ENCODE measurements around the gene CFDP1. TPM values are rescaled to one million over a fixed set of nuclear protein-coding genes. Genes with fewer than 3 reads are reported as not detected.

The CFDP1 gene
- total and polyA plus RNA-seq, 2 donors (not counting 1 experiment from before 2014, with no cell fraction given): 6.3 to 42.8 TPM

DNA sequence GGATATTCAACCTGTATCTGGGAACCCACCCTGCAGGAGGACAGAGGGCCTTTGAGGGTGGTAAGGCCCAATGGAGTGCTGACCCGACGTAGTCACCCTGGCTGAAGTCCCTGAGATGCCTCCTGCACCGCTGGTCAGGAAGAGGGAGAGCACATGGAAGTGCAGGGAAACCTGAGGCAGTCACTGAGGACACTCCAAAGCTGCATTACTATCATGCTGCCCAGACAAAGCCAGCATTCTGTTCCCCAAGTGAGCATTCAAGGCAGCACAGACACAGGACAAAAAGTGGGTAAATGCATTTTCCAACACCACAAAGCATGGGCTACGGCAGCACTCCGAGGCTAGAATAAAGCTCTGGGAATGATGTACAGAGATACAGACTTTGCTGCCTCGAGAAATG lies 135.0 kb downstream of the CFDP1 start:
- DNase-seq (no peak), ATAC-seq (ENCODE audit: low read depth) (no peak)
- Mint-ChIP-seq H3K4me3 (no peak overlapping the region), H3K4me1 (no peaks in the 10 kb centered on the region), H3K27me3 (no peaks in the 10 kb centered on the region), H3K27ac (no peak overlapping the region), H3K9me3 (ENCODE audit: insufficient read depth) (no peaks in the 10 kb centered on the region)
- intact Hi-C loops (cut with micrococcal nuclease): no loop called here
- no peak overlapping the region for H3K9ac ChIP-seq (ENCODE audit: low read length)
- H3K27me3 ChIP-seq (replicated peaks in 1 of 4; ENCODE audit: control extremely low read depth in 1 of 4, control insufficient read depth in 3 of 4, insufficient read depth in 4 of 4, low read length in 3 of 4): no peaks in the 10 kb centered on the region
- no peak for TF ChIP-seq EZH2 (IDR thresholded peaks at IDR 0.05; ENCODE audit: borderline replicate concordance, insufficient read depth, low read depth, low read length, poor library complexity, severe bottlenecking)
- TF ChIP-seq, protein P1, sequence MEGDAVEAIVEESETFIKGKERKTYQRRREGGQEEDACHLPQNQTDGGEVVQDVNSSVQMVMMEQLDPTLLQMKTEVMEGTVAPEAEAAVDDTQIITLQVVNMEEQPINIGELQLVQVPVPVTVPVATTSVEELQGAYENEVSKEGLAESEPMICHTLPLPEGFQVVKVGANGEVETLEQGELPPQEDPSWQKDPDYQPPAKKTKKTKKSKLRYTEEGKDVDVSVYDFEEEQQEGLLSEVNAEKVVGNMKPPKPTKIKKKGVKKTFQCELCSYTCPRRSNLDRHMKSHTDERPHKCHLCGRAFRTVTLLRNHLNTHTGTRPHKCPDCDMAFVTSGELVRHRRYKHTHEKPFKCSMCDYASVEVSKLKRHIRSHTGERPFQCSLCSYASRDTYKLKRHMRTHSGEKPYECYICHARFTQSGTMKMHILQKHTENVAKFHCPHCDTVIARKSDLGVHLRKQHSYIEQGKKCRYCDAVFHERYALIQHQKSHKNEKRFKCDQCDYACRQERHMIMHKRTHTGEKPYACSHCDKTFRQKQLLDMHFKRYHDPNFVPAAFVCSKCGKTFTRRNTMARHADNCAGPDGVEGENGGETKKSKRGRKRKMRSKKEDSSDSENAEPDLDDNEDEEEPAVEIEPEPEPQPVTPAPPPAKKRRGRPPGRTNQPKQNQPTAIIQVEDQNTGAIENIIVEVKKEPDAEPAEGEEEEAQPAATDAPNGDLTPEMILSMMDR (IDR thresholded peaks at IDR 0.05): no peak
- H3K9me3 ChIP-seq (ENCODE audit: control extremely low read depth in 1 of 3, control insufficient read depth in 2 of 3, insufficient read depth in 1 of 3, low read length in 2 of 3): no peaks in the 10 kb centered on the region
- H3K4me3 ChIP-seq (ENCODE audit: control extremely low read depth in 1 of 5, extremely low read depth in 1 of 5, insufficient read depth in 1 of 5, low read depth in 2 of 5, low read length in 4 of 5): no peak overlapping the region
- ChIA-PET POLR2A (no interaction called here), CTCF (no interaction called here)
- no peak overlapping the region for H3K4me2 ChIP-seq (replicated peaks; ENCODE audit: low read depth, low read length, poor library complexity, severe bottlenecking)
- H4K20me1 ChIP-seq (ENCODE audit: control insufficient read depth, insufficient read depth, low read length, poor library complexity, severe bottlenecking): no peaks in the 10 kb centered on the region
- H3K36me3 ChIP-seq (replicated peaks in 1 of 2; ENCODE audit: control extremely low read depth in 1 of 2, control insufficient read depth in 1 of 2, extremely low read depth in 1 of 2, insufficient read depth in 2 of 2, low read length in 1 of 2): peaks cover 7 to 33% of the 10 kb centered on the region in 2 experiments
- no peak overlapping the region for H3K27ac ChIP-seq (ENCODE audit: low read length in 2 of 2)
- H3K4me1 ChIP-seq (ENCODE audit: control insufficient read depth in 2 of 2, insufficient read depth in 2 of 2, low read length in 2 of 2): no peaks in the 10 kb centered on the region
- no peak overlapping the region for H2AFZ ChIP-seq (ENCODE audit: insufficient read depth, low read depth, low read length, poor library complexity, severe bottlenecking)
- 97% methylated on average over 4 of the region's 6 CpGs for WGBS (ENCODE audit: insufficient coverage)
- H3K79me2 ChIP-seq (ENCODE audit: control insufficient read depth, insufficient read depth, low read length): no peaks in the 10 kb centered on the region

DNA sequence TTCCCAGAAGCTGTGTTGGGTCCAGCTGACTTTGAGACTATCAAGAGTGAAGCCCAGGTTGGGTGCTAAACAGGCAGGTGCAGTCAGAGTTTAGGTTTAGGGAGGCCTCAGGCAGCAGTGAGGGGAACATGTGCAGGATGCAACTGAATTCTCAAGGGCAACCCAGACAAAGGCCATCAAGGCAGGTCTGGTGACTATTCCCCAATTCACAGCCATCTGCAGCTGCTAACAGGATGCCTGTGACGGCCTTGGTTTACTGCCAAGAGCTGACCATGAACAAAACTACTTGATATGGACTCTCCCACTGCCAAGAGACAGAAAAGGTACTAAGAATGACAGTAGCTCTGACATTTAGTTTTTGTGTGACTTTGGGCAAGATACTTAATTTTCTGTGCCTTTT lies 136.7 kb downstream of the CFDP1 start:
- H3K9me3 Mint-ChIP-seq (ENCODE audit: insufficient read depth): no peaks in the 10 kb centered on the region
- no peaks in the 10 kb centered on the region for H3K79me2 ChIP-seq (ENCODE audit: control insufficient read depth, insufficient read depth, low read length)
- no peak overlapping the region for H3K9ac ChIP-seq (ENCODE audit: low read length)
- POLR2A ChIA-PET: no interaction called here
- no peaks in the 10 kb centered on the region for H3K9me3 ChIP-seq (ENCODE audit: control extremely low read depth in 1 of 3, control insufficient read depth in 2 of 3, insufficient read depth in 1 of 3, low read length in 2 of 3)
- ATAC-seq (ENCODE audit: low read depth): no peak
- no peaks in the 10 kb centered on the region for H3K4me1 Mint-ChIP-seq
- H2AFZ ChIP-seq (ENCODE audit: insufficient read depth, low read depth, low read length, poor library complexity, severe bottlenecking): no peak overlapping the region
- no peaks in the 10 kb centered on the region for H3K27me3 Mint-ChIP-seq
- no peak overlapping the region for H3K4me3 ChIP-seq (ENCODE audit: control extremely low read depth in 1 of 5, extremely low read depth in 1 of 5, insufficient read depth in 1 of 5, low read depth in 2 of 5, low read length in 4 of 5)
- no peaks in the 10 kb centered on the region for H3K27me3 ChIP-seq (replicated peaks in 1 of 4; ENCODE audit: control extremely low read depth in 1 of 4, control insufficient read depth in 3 of 4, insufficient read depth in 4 of 4, low read length in 3 of 4)
- no peak for DNase-seq
- no peaks in the 10 kb centered on the region for H4K20me1 ChIP-seq (ENCODE audit: control insufficient read depth, insufficient read depth, low read length, poor library complexity, severe bottlenecking)
- H3K27ac ChIP-seq (ENCODE audit: low read length in 2 of 2): no peak overlapping the region
- no peak overlapping the region for H3K4me3 Mint-ChIP-seq
- no peak overlapping the region for H3K4me2 ChIP-seq (replicated peaks; ENCODE audit: low read depth, low read length, poor library complexity, severe bottlenecking)
- intact Hi-C loops (cut with micrococcal nuclease): no loop called here
- no peak for TF ChIP-seq EZH2 (IDR thresholded peaks at IDR 0.05; ENCODE audit: borderline replicate concordance, insufficient read depth, low read depth, low read length, poor library complexity, severe bottlenecking)
- TF ChIP-seq, protein P1 (IDR thresholded peaks at IDR 0.05): no peak
- no peaks in the 10 kb centered on the region for H3K4me1 ChIP-seq (ENCODE audit: control insufficient read depth in 2 of 2, insufficient read depth in 2 of 2, low read length in 2 of 2)
- 100% methylated on average over 1 of the region's 1 CpG for WGBS (ENCODE audit: insufficient coverage)
- no peak overlapping the region for H3K27ac Mint-ChIP-seq
- CTCF ChIA-PET: no interaction called here
- peaks cover 7 to 32% of the 10 kb centered on the region in 2 experiments for H3K36me3 ChIP-seq (replicated peaks in 1 of 2; ENCODE audit: control extremely low read depth in 1 of 2, control insufficient read depth in 1 of 2, extremely low read depth in 1 of 2, insufficient read depth in 2 of 2, low read length in 1 of 2)

Data from B cell (primary cell).